GM12892 (cell line): ENCODE measurements around the gene FGF5.

Experiments
- POLR2A ChIP-seq: IDR thresholded peaks from 2 replicates; pipeline ENCODE4 v1.6.1; 2011; ENCODE audit warnings: low read depth, low read length, control low read depth
- POLR2AphosphoS5 ChIP-seq: IDR thresholded peaks from 2 replicates; pipeline ENCODE4 v1.6.1; 2011; ENCODE audit warnings: low read depth, low read length, control low read depth
- TAF1 ChIP-seq: IDR thresholded peaks from 2 replicates; pipeline ENCODE4 v1.6.1; 2011; ENCODE audit warnings: low read depth, mild to moderate bottlenecking, control low read depth, low read length, borderline replicate concordance

DNA sequence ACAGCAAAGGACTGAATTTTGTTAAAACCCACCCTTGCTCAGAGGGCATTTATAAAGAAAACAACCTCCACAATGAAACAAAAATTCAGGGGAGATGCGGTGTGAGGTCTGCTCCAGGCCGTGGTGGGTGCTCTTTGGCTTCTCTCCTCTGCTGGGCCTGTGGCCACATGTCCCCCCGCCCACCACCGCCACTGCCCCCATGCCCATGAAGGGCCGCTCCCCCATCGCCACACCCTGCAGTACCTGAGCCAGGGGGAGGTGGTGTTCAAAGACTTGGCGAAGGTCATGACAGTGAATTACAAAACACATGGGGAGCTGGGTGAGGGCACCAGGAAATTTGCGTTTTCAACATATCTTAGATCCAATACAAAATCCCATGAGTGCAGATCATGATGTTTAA, 54.9 kb downstream of the FGF5 start:
- TF ChIP-seq POLR2AphosphoS5 (no peak), POLR2A (no peak), TAF1 (no peak)
